ENCODE measurements around the gene AHRR. TPM values are rescaled to one million over a fixed set of nuclear protein-coding genes. Genes with fewer than 3 reads are reported as not detected.
A peak's percentile ranks its signal among the peaks of the same experiment; 100 is the strongest.

AHRR gene
- polyA plus RNA-seq, 3 donors: 0.15 TPM; not detected in 1

- no peaks in the 10 kb centered on the region for H3K79me2 ChIP-seq (ENCODE audit: insufficient read depth, low read length)
- H2AFZ ChIP-seq (ENCODE audit: insufficient read depth, low read depth, low read length, poor library complexity, severe bottlenecking): no peak overlapping the region
- peaks cover 3 to 5% (median 3%) of the 10 kb centered on the region in 3 donors for H3K27me3 Mint-ChIP-seq (ENCODE audit: low read depth in 3 of 3)
- no peaks in the 10 kb centered on the region for H3K27me3 ChIP-seq (ENCODE audit: control insufficient read depth in 2 of 2, insufficient read depth in 2 of 2, low read length in 2 of 2)
- H4K20me1 ChIP-seq (ENCODE audit: insufficient read depth, low read length): no peaks in the 10 kb centered on the region
- no peaks in the 10 kb centered on the region for H3K9me3 ChIP-seq (replicated peaks in 1 of 2; ENCODE audit: control insufficient read depth in 1 of 2, insufficient read depth in 1 of 2, low read length in 2 of 2)
- H3K9ac ChIP-seq (ENCODE audit: insufficient read depth, low read length, poor library complexity, severe bottlenecking): no peak overlapping the region
- H3K9me3 Mint-ChIP-seq: peaks cover 0 to 8% (median 0%) of the 10 kb centered on the region in 7 donors
- no peaks in the 10 kb centered on the region for H3K36me3 ChIP-seq (replicated peaks in 1 of 2; ENCODE audit: control insufficient read depth in 1 of 2, insufficient read depth in 2 of 2, low read length in 2 of 2)
- no peak overlapping the region for H3K4me3 Mint-ChIP-seq
- no peak overlapping the region for H3K4me2 ChIP-seq (replicated peaks; ENCODE audit: extremely low read depth, low read length, poor library complexity, severe bottlenecking)
- intact Hi-C loops (cut with micrococcal nuclease): no loop called here
- H3K27ac ChIP-seq (ENCODE audit: low read depth in 1 of 2, low read length in 2 of 2): no peak overlapping the region
- 55% methylated on average over 10 of the region's 12 CpGs for WGBS (ENCODE audit: insufficient coverage)
- peaks cover 7% of the 10 kb centered on the region for H3K4me1 Mint-ChIP-seq
- no peak for DNase-seq
- no peak for TF ChIP-seq CTCF (IDR thresholded peaks at IDR 0.05)
- H3K4me3 ChIP-seq (replicated peaks in 1 of 3; ENCODE audit: low read depth in 2 of 3, low read length in 3 of 3): no peak overlapping the region
- no peaks in the 10 kb centered on the region for H3K36me3 Mint-ChIP-seq
- H3K4me1 ChIP-seq (ENCODE audit: control insufficient read depth in 1 of 2, insufficient read depth in 2 of 2, low read length in 2 of 2): peaks cover 10 to 20% of the 10 kb centered on the region in 2 donors
- no peak overlapping the region for H3K27ac Mint-ChIP-seq
Measured at GRCh38 chr5:419970-420369, 98.5 kb downstream of the AHRR start.

- Histone ChIP-seq H3K4me1 (ENCODE audit: control insufficient read depth in 1 of 2, insufficient read depth in 2 of 2, low read length in 2 of 2) (peaks cover 11 to 16% of the 10 kb centered on the region in 2 donors), H2AFZ (ENCODE audit: insufficient read depth, low read depth, low read length, poor library complexity, severe bottlenecking) (no peak overlapping the region), H3K79me2 (ENCODE audit: insufficient read depth, low read length) (no peaks in the 10 kb centered on the region), H3K27ac (ENCODE audit: low read depth in 1 of 2, low read length in 2 of 2) (no peak overlapping the region), H3K9me3 (replicated peaks in 1 of 2; ENCODE audit: control insufficient read depth in 1 of 2, insufficient read depth in 1 of 2, low read length in 2 of 2) (no peaks in the 10 kb centered on the region), H4K20me1 (ENCODE audit: insufficient read depth, low read length) (no peaks in the 10 kb centered on the region), H3K9ac (ENCODE audit: insufficient read depth, low read length, poor library complexity, severe bottlenecking) (no peak overlapping the region), H3K27me3 (ENCODE audit: control insufficient read depth in 2 of 2, insufficient read depth in 2 of 2, low read length in 2 of 2) (no peaks in the 10 kb centered on the region), H3K4me2 (replicated peaks; ENCODE audit: extremely low read depth, low read length, poor library complexity, severe bottlenecking) (no peak overlapping the region), H3K36me3 (replicated peaks in 1 of 2; ENCODE audit: control insufficient read depth in 1 of 2, insufficient read depth in 2 of 2, low read length in 2 of 2) (no peaks in the 10 kb centered on the region), H3K4me3 (replicated peaks in 1 of 3; ENCODE audit: low read depth in 2 of 3, low read length in 3 of 3) (no peak overlapping the region)
- peaks cover 8% of the 10 kb centered on the region for H3K4me1 Mint-ChIP-seq
- H3K9me3 Mint-ChIP-seq: peaks cover 0 to 8% (median 0%) of the 10 kb centered on the region in 7 donors
- intact Hi-C loops (cut with micrococcal nuclease): no loop called here
- H3K36me3 Mint-ChIP-seq: no peaks in the 10 kb centered on the region
- no peak for DNase-seq
- no peak for TF ChIP-seq CTCF (IDR thresholded peaks at IDR 0.05)
- no peak overlapping the region for H3K4me3 Mint-ChIP-seq
- H3K27ac Mint-ChIP-seq: peak overlapping the region in 1 of 7 donors; percentile 56
- peaks cover 3 to 5% (median 3%) of the 10 kb centered on the region in 3 donors for H3K27me3 Mint-ChIP-seq (ENCODE audit: low read depth in 3 of 3)
- 96% methylated on average over 50 of the region's 52 CpGs for WGBS (ENCODE audit: insufficient coverage)
Measured at GRCh38 chr5:420632-421286, 99.2 kb downstream of the AHRR start.
